H9 (cell line): ENCODE results near the gene SHISA9. TPM values are rescaled to one million over a fixed set of nuclear protein-coding genes. Genes with fewer than 3 reads are reported as not detected.

Source experiments
- DNase-seq: peaks from one replicate; pipeline ENCODE4 v3.0.0-alpha.2; 2017
- H2AFZ ChIP-seq: one replicate; pipeline ENCODE4 v1.6.1; 2013; ENCODE audit warnings: mild to moderate bottlenecking, low read length, control low read depth, moderate library complexity
- H2AK5ac ChIP-seq: 2 replicates; pipeline ENCODE4 v1.6.1; 2013; ENCODE audit warnings: low read length, control low read depth, mixed read lengths; ENCODE audit not compliant: insufficient read length
- H2BK120ac ChIP-seq: one replicate; pipeline ENCODE4 v1.6.1; 2013; ENCODE audit warnings: low read depth, mild to moderate bottlenecking, low read length, control low read depth, inconsistent platforms; ENCODE audit not compliant: poor library complexity, severe bottlenecking
- H2BK12ac ChIP-seq: 2 replicates; pipeline ENCODE4 v1.6.1; 2013; ENCODE audit warnings: low read length, control low read depth, mixed read lengths, low read depth; ENCODE audit not compliant: insufficient read length
- H2BK15ac ChIP-seq: 2 replicates; pipeline ENCODE4 v1.6.1; 2013; ENCODE audit warnings: low read depth, low read length, control low read depth
- H2BK20ac ChIP-seq: one replicate; pipeline ENCODE4 v1.6.1; 2013; ENCODE audit warnings: low read depth, mild to moderate bottlenecking, low read length, control low read depth, inconsistent platforms; ENCODE audit not compliant: poor library complexity, severe bottlenecking
- H2BK5ac ChIP-seq: 2 replicates; pipeline ENCODE4 v1.6.1; 2013; ENCODE audit warnings: low read length, control low read depth, mixed read lengths; ENCODE audit not compliant: insufficient read length
- H3K14ac ChIP-seq: 2 replicates; pipeline ENCODE4 v1.6.1; 2013; ENCODE audit warnings: low read length, control low read depth; ENCODE audit not compliant: insufficient read depth
- H3K18ac ChIP-seq: 2 replicates; pipeline ENCODE4 v1.6.1; 2013; ENCODE audit warnings: low read depth, mild to moderate bottlenecking, mixed read lengths, low read length, control low read depth; ENCODE audit not compliant: insufficient read length
- H3K23ac ChIP-seq: 2 replicates; pipeline ENCODE4 v1.6.1; 2013; ENCODE audit warnings: low read length, control low read depth, mixed read lengths, low read depth; ENCODE audit not compliant: insufficient read length
- H3K23me2 ChIP-seq: 2 replicates; pipeline ENCODE4 v1.6.1; 2013; ENCODE audit warnings: low read depth, mild to moderate bottlenecking, mixed read lengths, low read length, control low read depth; ENCODE audit not compliant: insufficient read length, poor library complexity, severe bottlenecking
- H3K27ac ChIP-seq: 2 replicates; pipeline ENCODE4 v1.5.1; 2013; ENCODE audit warnings: low read length, control low read depth, mixed read lengths, low read depth; ENCODE audit not compliant: insufficient read length
- H3K27me3 ChIP-seq: 2 replicates; pipeline ENCODE4 v1.6.1; 2013; ENCODE audit warnings: low read length, control low read depth, inconsistent platforms; ENCODE audit not compliant: insufficient read depth
- H3K4ac ChIP-seq: 2 replicates; pipeline ENCODE4 v1.6.1; 2013; ENCODE audit warnings: low read depth, mild to moderate bottlenecking, control low read depth, inconsistent platforms, low read length, moderate library complexity
- H3K4me1 ChIP-seq: 2 replicates; pipeline ENCODE4 v1.6.1; 2013; ENCODE audit warnings: low read length, control low read depth, inconsistent platforms; ENCODE audit not compliant: insufficient read depth
- H3K4me2 ChIP-seq: 2 replicates; pipeline ENCODE4 v1.6.1; 2013; ENCODE audit warnings: low read length, control low read depth, mixed read lengths; ENCODE audit not compliant: insufficient read length, insufficient read depth
- H3K56ac ChIP-seq: 2 replicates; pipeline ENCODE4 v1.6.1; 2013; ENCODE audit warnings: low read depth, mild to moderate bottlenecking, mixed read lengths, low read length, control low read depth; ENCODE audit not compliant: insufficient read length
- H3K79me1 ChIP-seq: 2 replicates; pipeline ENCODE4 v1.6.1; 2013; ENCODE audit warnings: low read depth, mild to moderate bottlenecking, moderate library complexity, low read length, control low read depth, inconsistent platforms; ENCODE audit not compliant: insufficient read depth, poor library complexity, severe bottlenecking
- H3K79me2 ChIP-seq: 2 replicates; pipeline ENCODE4 v1.6.1; 2013; ENCODE audit warnings: low read length, control low read depth, inconsistent platforms; ENCODE audit not compliant: insufficient read depth
- H3K9ac ChIP-seq: 2 replicates; pipeline ENCODE4 v1.6.1; 2013; ENCODE audit warnings: low read length, control low read depth, mixed read lengths; ENCODE audit not compliant: insufficient read length; ENCODE audit errors: extremely low read depth
- H3K9me3 ChIP-seq: one replicate; pipeline ENCODE4 v1.6.1; 2013; ENCODE audit warnings: low read depth, low read length, inconsistent platforms; ENCODE audit not compliant: control insufficient read depth
- H3T11ph ChIP-seq: one replicate; pipeline ENCODE4 v1.6.1; 2013; ENCODE audit warnings: mild to moderate bottlenecking, low read length, control low read depth, inconsistent platforms
- H4K20me1 ChIP-seq: one replicate; pipeline ENCODE4 v1.6.1; 2013; ENCODE audit not compliant: control insufficient read depth, insufficient read length, insufficient read depth
- H4K5ac ChIP-seq: 2 replicates; pipeline ENCODE4 v1.6.1; 2013; ENCODE audit warnings: low read depth, mild to moderate bottlenecking, mixed read lengths, low read length, control low read depth; ENCODE audit not compliant: insufficient read length
- H4K8ac ChIP-seq: replicated peaks from 2 replicates; pipeline ENCODE4 v1.6.1; 2013; ENCODE audit warnings: low read length, control low read depth, mixed read lengths, low read depth; ENCODE audit not compliant: insufficient read length
- H4K91ac ChIP-seq: 2 replicates; pipeline ENCODE4 v1.6.1; 2013; ENCODE audit warnings: low read depth, mild to moderate bottlenecking, moderate library complexity, mixed read lengths, low read length, control low read depth; ENCODE audit not compliant: insufficient read length
- H3K27ac Mint-ChIP-seq, 3 experiments: 2 replicates in 2 of 3; 3 replicates in 1 of 3; pipeline ENCODE4 v1.8.0; 2020 to 2021; ENCODE audit warnings: mixed read lengths in 3 of 3, mild to moderate bottlenecking in 1 of 3, moderate library complexity in 1 of 3
- H3K27me3 Mint-ChIP-seq: 2 replicates; pipeline ENCODE4 v1.8.0; 2021; ENCODE audit warnings: low read depth, mild to moderate bottlenecking, moderate library complexity, mixed read lengths
- H3K36me3 Mint-ChIP-seq, 3 experiments: 2 replicates in 2 of 3; 3 replicates in 1 of 3; pipeline ENCODE4 v1.8.0; 2020 to 2021; ENCODE audit warnings: low read depth in 3 of 3, mixed read lengths in 3 of 3; ENCODE audit not compliant: insufficient read depth in 1 of 3
- H3K4me1 Mint-ChIP-seq, 2 experiments: 2 replicates each; pipeline ENCODE4 v1.8.0; 2020; ENCODE audit warnings: mixed read lengths in 2 of 2
- H3K4me3 Mint-ChIP-seq, 2 experiments: 2 replicates in 1 of 2; 3 replicates in 1 of 2; pipeline ENCODE4 v1.8.0; 2020 to 2021; ENCODE audit warnings: mild to moderate bottlenecking in 2 of 2, mixed read lengths in 2 of 2, moderate library complexity in 1 of 2
- H3K9me3 Mint-ChIP-seq, 2 experiments: 2 replicates in 1 of 2; 3 replicates in 1 of 2; pipeline ENCODE4 v1.8.0; 2020; ENCODE audit warnings: mild to moderate bottlenecking in 2 of 2, mixed read lengths in 2 of 2, moderate library complexity in 1 of 2
- CTCF ChIP-seq: fragments of 200-600 bp; sonication (generic); conservative IDR thresholded peaks from 3 replicates; pipeline ENCODE4 v1.8.0; 2021; ENCODE audit warnings: antibody characterized with exemption, mild to moderate bottlenecking
- WGBS: extraction: QIAGEN DNeasy Blood & Tissue Kit; methylation state at CpG from one replicate; pipeline ENCODE4 v1.1.7; 2013; ENCODE audit warnings: missing lambda C conversion rate, low lambda C conversion rate, mixed read lengths; ENCODE audit not compliant: insufficient read length; ENCODE audit errors: extremely low coverage; 5-methylcytosine and 5-hydroxymethylcytosine counted together
- total RNA-seq: library from RNA; stranded (reverse); gene quantifications from 2 replicates; pipeline ENCODE4 v1.2.1, GENCODE V29; 2021

Gene SHISA9
- total RNA-seq, 1 experiment from 2014 or later, result 7.0 TPM

- peaks cover 0 to 3% (median 0%) of the 10 kb centered on the region in 3 experiments; a peak in 2 of 7 replicates for H3K36me3 Mint-ChIP-seq
Observed at GRCh38 chr16:12868788-12869187, 32.6 kb upstream of the SHISA9 start.

More at GRCh38 chr16:12868788-12869187, 32.6 kb upstream of the SHISA9 start:
- no peak overlapping the region for H2BK12ac ChIP-seq
- no peak for DNase-seq
- Mint-ChIP-seq H3K4me3 (no peak overlapping the region), H3K27me3 (peaks cover 8% of the 10 kb centered on the region), H3K4me1 (no peaks in the 10 kb centered on the region), H3K27ac (no peak overlapping the region), H3K9me3 (peaks cover 3% of the 10 kb centered on the region in 2 experiments; a peak in 1 of 5 replicates)
- no peak overlapping the region for H2BK15ac ChIP-seq
- H2AFZ ChIP-seq, result no peak overlapping the region
- H2AK5ac ChIP-seq, result no peak overlapping the region
- TF ChIP-seq CTCF, result no peak
- no peak overlapping the region for H3K27ac ChIP-seq
- no peak overlapping the region for H3T11ph ChIP-seq
- H4K8ac ChIP-seq, result no peak overlapping the region
- no peak overlapping the region for H3K56ac ChIP-seq
- no CpG with 5 or more reads among the region's 8 CpGs for WGBS
- no peak overlapping the region for H4K91ac ChIP-seq
- no peak overlapping the region for H2BK5ac ChIP-seq
- H3K4ac ChIP-seq, result no peak overlapping the region
- no peak overlapping the region for H2BK20ac ChIP-seq
- no peaks in the 10 kb centered on the region; the same call in 1 of the 2 replicates for H3K79me2 ChIP-seq
- H3K14ac ChIP-seq, result no peak overlapping the region
- H3K27me3 ChIP-seq, result no peaks in the 10 kb centered on the region
- no peak overlapping the region for H3K4me2 ChIP-seq
- H4K5ac ChIP-seq, result no peak overlapping the region
- H3K9me3 ChIP-seq, result no peaks in the 10 kb centered on the region
- no peak overlapping the region for H3K18ac ChIP-seq
- no peak overlapping the region for H3K9ac ChIP-seq
- H3K79me1 ChIP-seq, result no peaks in the 10 kb centered on the region
- H3K4me1 ChIP-seq, result no peaks in the 10 kb centered on the region
- no peak overlapping the region for H2BK120ac ChIP-seq
- no peaks in the 10 kb centered on the region for H4K20me1 ChIP-seq
- no peak overlapping the region for H3K23ac ChIP-seq
- no peaks in the 10 kb centered on the region for H3K23me2 ChIP-seq
